GM06990 (cell line): ENCODE results near the gene DUSP28.

ENCODE experiments used
- DNase-seq: peaks from one replicate; pipeline ENCODE4 v3.0.0-alpha.2; 2011; ENCODE audit not compliant: insufficient read length; ENCODE audit errors: extremely low read depth
- H3K27me3 ChIP-seq: replicated peaks from 2 replicates; pipeline ENCODE4 v1.6.0; 2011; ENCODE audit warnings: low read length; ENCODE audit not compliant: control insufficient read depth, insufficient read depth
- H3K36me3 ChIP-seq: 2 replicates; pipeline ENCODE4 v1.5.1; 2011; ENCODE audit warnings: low read length; ENCODE audit not compliant: control insufficient read depth, insufficient read depth
- H3K4me3 ChIP-seq: replicated peaks from 2 replicates; pipeline ENCODE4 v1.5.1; 2011; ENCODE audit warnings: low read depth, mild to moderate bottlenecking, control low read depth, low read length
- TF ChIP-seq, protein P1 (sequence below): IDR thresholded peaks from 2 replicates; pipeline ENCODE4 v1.5.1; 2011; ENCODE audit warnings: low read length, control low read depth, mild to moderate bottlenecking, inconsistent platforms; ENCODE audit not compliant: insufficient read depth, poor library complexity, severe bottlenecking

Gene DUSP28

GRCh38 chr2:240571314-240571973 lies 11.3 kb downstream of the DUSP28 start:
- Histone ChIP-seq H3K36me3 (peaks cover 22% of the 10 kb centered on the region), H3K4me3 (no peak overlapping the region), H3K27me3 (no peaks in the 10 kb centered on the region)
- DNase-seq, result no peak
- TF ChIP-seq, protein P1, sequence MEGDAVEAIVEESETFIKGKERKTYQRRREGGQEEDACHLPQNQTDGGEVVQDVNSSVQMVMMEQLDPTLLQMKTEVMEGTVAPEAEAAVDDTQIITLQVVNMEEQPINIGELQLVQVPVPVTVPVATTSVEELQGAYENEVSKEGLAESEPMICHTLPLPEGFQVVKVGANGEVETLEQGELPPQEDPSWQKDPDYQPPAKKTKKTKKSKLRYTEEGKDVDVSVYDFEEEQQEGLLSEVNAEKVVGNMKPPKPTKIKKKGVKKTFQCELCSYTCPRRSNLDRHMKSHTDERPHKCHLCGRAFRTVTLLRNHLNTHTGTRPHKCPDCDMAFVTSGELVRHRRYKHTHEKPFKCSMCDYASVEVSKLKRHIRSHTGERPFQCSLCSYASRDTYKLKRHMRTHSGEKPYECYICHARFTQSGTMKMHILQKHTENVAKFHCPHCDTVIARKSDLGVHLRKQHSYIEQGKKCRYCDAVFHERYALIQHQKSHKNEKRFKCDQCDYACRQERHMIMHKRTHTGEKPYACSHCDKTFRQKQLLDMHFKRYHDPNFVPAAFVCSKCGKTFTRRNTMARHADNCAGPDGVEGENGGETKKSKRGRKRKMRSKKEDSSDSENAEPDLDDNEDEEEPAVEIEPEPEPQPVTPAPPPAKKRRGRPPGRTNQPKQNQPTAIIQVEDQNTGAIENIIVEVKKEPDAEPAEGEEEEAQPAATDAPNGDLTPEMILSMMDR, result no peak

DNA sequence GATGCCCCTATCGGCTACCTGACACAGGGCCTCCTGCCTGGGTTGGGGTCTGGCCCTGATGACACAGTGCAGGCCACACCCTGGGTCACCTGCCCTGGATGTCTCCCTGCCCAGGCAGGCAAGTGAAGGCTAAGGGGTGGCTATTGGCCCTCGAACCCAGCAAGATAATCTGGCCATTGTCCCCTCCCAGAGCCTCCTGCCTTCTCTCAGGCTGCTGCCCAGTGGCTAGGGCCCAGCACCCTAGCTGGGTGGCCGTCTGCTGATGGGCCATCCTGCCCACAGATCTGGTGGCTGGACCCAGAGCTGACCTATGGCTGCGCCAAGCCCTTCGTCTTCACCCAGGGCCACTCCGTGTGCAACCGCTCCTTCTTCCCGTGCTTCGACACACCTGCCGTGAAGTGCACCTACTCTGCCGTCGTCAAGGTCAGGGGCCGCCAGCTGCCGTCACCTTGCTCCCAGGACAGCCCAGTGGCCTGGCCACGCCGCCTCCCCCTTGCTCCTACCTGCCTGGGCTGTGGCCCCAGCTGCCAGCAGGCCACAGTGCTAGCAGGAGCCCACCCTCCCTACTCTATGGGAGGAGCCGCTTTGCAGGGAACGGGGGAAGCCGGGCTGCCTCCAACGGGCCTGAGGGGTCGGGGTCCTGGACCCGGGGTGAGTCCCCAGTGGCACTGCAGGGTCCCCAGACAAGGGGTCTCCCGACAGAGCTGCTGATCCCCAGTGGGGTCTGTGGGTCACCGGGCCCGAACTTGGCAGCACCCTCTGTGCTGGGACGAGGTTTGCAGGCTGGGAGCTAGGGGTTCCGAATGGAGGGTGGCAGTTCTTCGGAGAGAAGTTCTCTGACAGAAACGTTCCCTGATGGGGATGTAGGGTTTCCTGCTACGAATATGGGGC lies 12.2 kb downstream of the DUSP28 start:
- no peak overlapping the region for H3K4me3 ChIP-seq
- TF ChIP-seq, protein P1, result no peak
- no peak for DNase-seq
- H3K36me3 ChIP-seq, result peaks cover 30% of the 10 kb centered on the region
- no peaks in the 10 kb centered on the region for H3K27me3 ChIP-seq

GRCh38 chr2:240573071-240573515 lies 12.9 kb downstream of the DUSP28 start:
- H3K27me3 ChIP-seq, result no peaks in the 10 kb centered on the region
- H3K4me3 ChIP-seq, result no peak overlapping the region
- DNase-seq, result no peak
- peaks cover 36% of the 10 kb centered on the region for H3K36me3 ChIP-seq
- TF ChIP-seq, protein P1, result no peak

DNA sequence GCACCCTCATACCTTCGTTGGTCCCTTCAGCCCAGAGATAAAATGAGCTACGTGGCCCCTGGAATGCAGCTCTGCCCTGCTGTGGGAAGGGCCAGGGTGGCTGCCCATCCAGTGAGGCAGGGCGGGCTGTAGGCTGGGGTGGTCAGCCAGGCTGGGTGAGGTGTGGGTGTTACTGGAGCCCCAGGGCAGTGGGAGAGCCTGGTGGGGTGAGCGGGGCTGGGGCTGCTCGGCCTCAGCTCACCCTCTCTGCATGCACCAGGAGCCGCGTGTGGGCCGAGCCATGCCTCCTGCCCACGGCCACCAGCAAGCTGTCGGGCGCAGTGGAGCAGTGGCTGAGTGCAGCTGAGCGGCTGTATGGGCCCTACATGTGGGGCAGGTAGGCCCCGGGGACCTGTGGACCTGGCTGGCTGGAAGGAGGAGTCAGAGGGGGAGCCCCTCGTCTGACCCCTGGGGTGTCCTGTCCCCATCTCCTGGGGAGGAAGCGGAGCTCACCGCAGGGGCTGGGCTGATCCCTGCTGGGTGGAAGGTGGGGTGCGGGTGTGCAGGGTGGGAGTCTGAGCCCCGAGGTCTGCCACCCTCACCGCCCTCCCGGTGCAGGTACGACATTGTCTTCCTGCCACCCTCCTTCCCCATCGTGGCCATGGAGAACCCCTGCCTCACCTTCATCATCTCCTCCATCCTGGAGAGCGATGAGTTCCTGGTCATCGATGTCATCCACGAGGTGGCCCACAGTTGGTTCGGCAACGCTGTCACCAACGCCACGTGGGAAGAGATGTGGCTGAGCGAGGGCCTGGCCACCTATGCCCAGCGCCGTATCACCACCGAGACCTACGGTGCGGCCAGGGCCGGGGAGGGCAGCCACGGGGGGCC lies 13.6 kb downstream of the DUSP28 start:
- Histone ChIP-seq H3K4me3 (no peak overlapping the region), H3K27me3 (no peaks in the 10 kb centered on the region), H3K36me3 (peaks cover 40% of the 10 kb centered on the region)
- TF ChIP-seq, protein P1, result no peak
- no peak for DNase-seq

DNA sequence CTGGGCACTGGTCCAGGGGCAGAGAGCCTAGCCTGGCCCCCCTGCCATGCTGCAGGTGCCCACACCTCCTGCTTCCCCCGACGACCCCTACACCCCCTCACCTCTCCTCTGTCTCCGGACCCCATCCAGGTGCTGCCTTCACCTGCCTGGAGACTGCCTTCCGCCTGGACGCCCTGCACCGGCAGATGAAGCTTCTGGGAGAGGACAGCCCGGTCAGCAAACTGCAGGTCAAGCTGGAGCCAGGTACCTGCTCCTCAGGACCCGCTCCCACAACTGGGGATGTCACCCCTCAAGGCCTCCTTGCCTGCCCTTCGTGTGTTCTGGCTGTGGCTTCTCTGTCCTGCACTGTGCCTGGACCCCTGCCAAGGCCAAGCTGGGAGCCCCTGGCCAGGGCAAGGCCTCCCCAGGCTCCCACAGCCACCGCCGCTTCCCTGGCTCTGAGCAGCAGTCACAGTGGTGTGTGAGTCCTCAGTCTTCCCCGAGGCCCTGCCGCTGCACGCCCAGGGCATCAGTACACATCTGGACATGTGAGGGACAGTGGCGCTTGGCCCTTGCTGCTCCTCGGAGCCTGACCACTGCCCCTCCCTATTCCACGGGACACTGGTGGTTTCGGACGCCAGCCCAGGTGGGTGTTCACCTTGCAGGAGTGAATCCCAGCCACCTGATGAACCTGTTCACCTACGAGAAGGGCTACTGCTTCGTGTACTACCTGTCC lies 14.4 kb downstream of the DUSP28 start:
- Histone ChIP-seq H3K27me3 (no peaks in the 10 kb centered on the region), H3K36me3 (peaks cover 40% of the 10 kb centered on the region), H3K4me3 (no peak overlapping the region)
- TF ChIP-seq, protein P1, result no peak
- DNase-seq, result no peak
